ENCODE measurements around the gene NDC80.

The NDC80 gene

GRCh38 chr18:2609604-2610003, 38.2 kb downstream of the NDC80 start:
- ChIA-PET CTCF (no interaction called here), POLR2A (no interaction called here)
- peaks cover 40 to 81% of the 10 kb centered on the region in 2 experiments for H3K36me3 ChIP-seq (ENCODE audit: control insufficient read depth in 2 of 2, insufficient read depth in 1 of 2, low read length in 2 of 2)

GRCh38 chr18:2610549-2610948, 39.2 kb downstream of the NDC80 start:
- Histone ChIP-seq H3K36me3 (ENCODE audit: control insufficient read depth in 2 of 2, insufficient read depth in 1 of 2, low read length in 2 of 2) (peaks cover 48 to 81% of the 10 kb centered on the region in 2 experiments), H3K9me3 (ENCODE audit: control insufficient read depth, insufficient read depth, low read depth, low read length) (no peaks in the 10 kb centered on the region), H3K4me3 (ENCODE audit: low read depth, low read length) (no peak overlapping the region), H3K4me1 (ENCODE audit: control insufficient read depth, insufficient read depth, low read length) (no peaks in the 10 kb centered on the region), H3K27ac (ENCODE audit: extremely low read depth, low read depth, low read length) (no peak overlapping the region)
- TF ChIP-seq, protein P1, sequence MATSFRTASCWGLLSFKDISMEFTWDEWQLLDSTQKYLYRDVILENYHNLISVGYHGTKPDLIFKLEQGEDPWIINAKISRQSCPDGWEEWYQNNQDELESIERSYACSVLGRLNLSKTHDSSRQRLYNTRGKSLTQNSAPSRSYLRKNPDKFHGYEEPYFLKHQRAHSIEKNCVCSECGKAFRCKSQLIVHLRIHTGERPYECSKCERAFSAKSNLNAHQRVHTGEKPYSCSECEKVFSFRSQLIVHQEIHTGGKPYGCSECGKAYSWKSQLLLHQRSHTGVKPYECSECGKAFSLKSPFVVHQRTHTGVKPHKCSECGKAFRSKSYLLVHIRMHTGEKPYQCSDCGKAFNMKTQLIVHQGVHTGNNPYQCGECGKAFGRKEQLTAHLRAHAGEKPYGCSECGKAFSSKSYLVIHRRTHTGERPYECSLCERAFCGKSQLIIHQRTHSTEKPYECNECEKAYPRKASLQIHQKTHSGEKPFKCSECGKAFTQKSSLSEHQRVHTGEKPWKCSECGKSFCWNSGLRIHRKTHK (tag by site-specific recombination; IDR thresholded peaks at IDR 0.05), result no peak
- TF ChIP-seq ZNF175 (tag by site-specific recombination; IDR thresholded peaks at IDR 0.05) (no peak), ZNF639 (tag by site-specific recombination; IDR thresholded peaks at IDR 0.05) (no peak), ZNF843 (tag by site-specific recombination; IDR thresholded peaks at IDR 0.05) (no peak)
- TF ChIP-seq, protein P2, sequence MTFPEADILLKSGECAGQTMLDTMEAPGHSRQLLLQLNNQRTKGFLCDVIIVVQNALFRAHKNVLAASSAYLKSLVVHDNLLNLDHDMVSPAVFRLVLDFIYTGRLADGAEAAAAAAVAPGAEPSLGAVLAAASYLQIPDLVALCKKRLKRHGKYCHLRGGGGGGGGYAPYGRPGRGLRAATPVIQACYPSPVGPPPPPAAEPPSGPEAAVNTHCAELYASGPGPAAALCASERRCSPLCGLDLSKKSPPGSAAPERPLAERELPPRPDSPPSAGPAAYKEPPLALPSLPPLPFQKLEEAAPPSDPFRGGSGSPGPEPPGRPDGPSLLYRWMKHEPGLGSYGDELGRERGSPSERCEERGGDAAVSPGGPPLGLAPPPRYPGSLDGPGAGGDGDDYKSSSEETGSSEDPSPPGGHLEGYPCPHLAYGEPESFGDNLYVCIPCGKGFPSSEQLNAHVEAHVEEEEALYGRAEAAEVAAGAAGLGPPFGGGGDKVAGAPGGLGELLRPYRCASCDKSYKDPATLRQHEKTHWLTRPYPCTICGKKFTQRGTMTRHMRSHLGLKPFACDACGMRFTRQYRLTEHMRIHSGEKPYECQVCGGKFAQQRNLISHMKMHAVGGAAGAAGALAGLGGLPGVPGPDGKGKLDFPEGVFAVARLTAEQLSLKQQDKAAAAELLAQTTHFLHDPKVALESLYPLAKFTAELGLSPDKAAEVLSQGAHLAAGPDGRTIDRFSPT (tag by site-specific recombination; IDR thresholded peaks at IDR 0.05), result no peak
- TF ChIP-seq, protein P3, sequence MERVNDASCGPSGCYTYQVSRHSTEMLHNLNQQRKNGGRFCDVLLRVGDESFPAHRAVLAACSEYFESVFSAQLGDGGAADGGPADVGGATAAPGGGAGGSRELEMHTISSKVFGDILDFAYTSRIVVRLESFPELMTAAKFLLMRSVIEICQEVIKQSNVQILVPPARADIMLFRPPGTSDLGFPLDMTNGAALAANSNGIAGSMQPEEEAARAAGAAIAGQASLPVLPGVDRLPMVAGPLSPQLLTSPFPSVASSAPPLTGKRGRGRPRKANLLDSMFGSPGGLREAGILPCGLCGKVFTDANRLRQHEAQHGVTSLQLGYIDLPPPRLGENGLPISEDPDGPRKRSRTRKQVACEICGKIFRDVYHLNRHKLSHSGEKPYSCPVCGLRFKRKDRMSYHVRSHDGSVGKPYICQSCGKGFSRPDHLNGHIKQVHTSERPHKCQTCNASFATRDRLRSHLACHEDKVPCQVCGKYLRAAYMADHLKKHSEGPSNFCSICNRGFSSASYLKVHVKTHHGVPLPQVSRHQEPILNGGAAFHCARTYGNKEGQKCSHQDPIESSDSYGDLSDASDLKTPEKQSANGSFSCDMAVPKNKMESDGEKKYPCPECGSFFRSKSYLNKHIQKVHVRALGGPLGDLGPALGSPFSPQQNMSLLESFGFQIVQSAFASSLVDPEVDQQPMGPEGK (tag by site-specific recombination; IDR thresholded peaks at IDR 0.05), result no peak
- ChIA-PET POLR2A (no interaction called here), CTCF (no interaction called here)

More at GRCh38 chr18:2609604-2610003, 38.2 kb downstream of the NDC80 start:
- no peaks in the 10 kb centered on the region for H3K9me3 ChIP-seq (ENCODE audit: control insufficient read depth, insufficient read depth, low read depth, low read length)
- TF ChIP-seq SCRT2 (tag by site-specific recombination; IDR thresholded peaks at IDR 0.05) (no peak), ZNF37A (tag by site-specific recombination; IDR thresholded peaks at IDR 0.05) (no peak), WT1 (tag by site-specific recombination; IDR thresholded peaks at IDR 0.05) (no peak), INSM2 (tag by site-specific recombination; IDR thresholded peaks at IDR 0.05) (no peak), GLI4 (tag by site-specific recombination; IDR thresholded peaks at IDR 0.05) (no peak), SALL2 (tag by site-specific recombination; IDR thresholded peaks at IDR 0.05; ENCODE audit: borderline replicate concordance) (no peak), ZNF155 (tag by site-specific recombination; IDR thresholded peaks at IDR 0.05) (no peak)
- TF ChIP-seq, protein P4, sequence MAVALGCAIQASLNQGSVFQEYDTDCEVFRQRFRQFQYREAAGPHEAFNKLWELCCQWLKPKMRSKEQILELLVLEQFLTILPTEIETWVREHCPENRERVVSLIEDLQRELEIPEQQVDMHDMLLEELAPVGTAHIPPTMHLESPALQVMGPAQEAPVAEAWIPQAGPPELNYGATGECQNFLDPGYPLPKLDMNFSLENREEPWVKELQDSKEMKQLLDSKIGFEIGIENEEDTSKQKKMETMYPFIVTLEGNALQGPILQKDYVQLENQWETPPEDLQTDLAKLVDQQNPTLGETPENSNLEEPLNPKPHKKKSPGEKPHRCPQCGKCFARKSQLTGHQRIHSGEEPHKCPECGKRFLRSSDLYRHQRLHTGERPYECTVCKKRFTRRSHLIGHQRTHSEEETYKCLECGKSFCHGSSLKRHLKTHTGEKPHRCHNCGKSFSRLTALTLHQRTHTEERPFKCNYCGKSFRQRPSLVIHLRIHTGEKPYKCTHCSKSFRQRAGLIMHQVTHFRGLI (tag by site-specific recombination; IDR thresholded peaks at IDR 0.05), result no peak
- H3K4me3 ChIP-seq (ENCODE audit: low read depth, low read length), result no peak overlapping the region
- H3K27ac ChIP-seq (ENCODE audit: extremely low read depth, low read depth, low read length), result no peak overlapping the region
- H3K4me1 ChIP-seq (ENCODE audit: control insufficient read depth, insufficient read depth, low read length), result no peaks in the 10 kb centered on the region
